HCT116 (cell line): ENCODE results near the gene BTD. TPM values are rescaled to one million over a fixed set of nuclear protein-coding genes. Genes with fewer than 3 reads are reported as not detected.

Source experiments
- ATAC-seq: fragments of 200-7000 bp; cut with Tn5 transposase; 2 replicates; pipeline ENCODE4 v1.9.1; 2020; ENCODE audit warnings: mild to moderate bottlenecking, moderate library complexity
- BruUV-seq: library from RNA; stranded (reverse); fragments of 400-500 nt; replicated peaks from 2 replicates; lab custom pipeline; 2021; lab: Mats Ljungman, UMichigan
- CTCF ChIA-PET: fragments of 300-600 bp; sonication (Branson Sonifier 250); formaldehyde crosslinking; loops from one replicate; lab custom pipeline; 2021; ENCODE audit warnings: antibody characterized with exemption; lab: Charles Lee
- POLR2A ChIA-PET: fragments of 300-600, 350-600 bp; sonication (Branson Sonifier 250); formaldehyde crosslinking; loops from one replicate; lab custom pipeline; 2021; ENCODE audit warnings: antibody characterized with exemption; lab: Charles Lee
- RAD21 ChIA-PET, 2 experiments: fragments of 300-600 bp; sonication (Branson Sonifier 250); formaldehyde crosslinking; loops; one replicate each; lab custom pipeline; 2023; ENCODE audit warnings: low total read pairs in 2 of 2; ENCODE audit not compliant: uncharacterized antibody in 2 of 2, unreplicated experiment in 2 of 2, low non-redundant PET in 1 of 2; lab: Charles Lee
- DNase-seq: peaks from one replicate; pipeline ENCODE4 v3.0.0-alpha.2; 2010; ENCODE audit warnings: low read depth, low spot score
- H2AFZ ChIP-seq: fragments of 200-600 bp; shearing (Covaris generic), sonication (generic); 2 replicates; pipeline ENCODE4 v1.6.1; 2017; ENCODE audit warnings: low read depth, mixed run types, mixed read lengths, antibody characterized with exemption, low read length; ENCODE audit not compliant: poor library complexity, severe bottlenecking
- H3K27ac ChIP-seq: 2 replicates; pipeline ENCODE4 v1.5.1; 2012; ENCODE audit warnings: low read depth, low read length
- H3K27me3 ChIP-seq: fragments of 200-600 bp; sonication (generic); 2 replicates; pipeline ENCODE4 v1.6.1; 2016; ENCODE audit warnings: mixed run types, low read length, mixed read lengths; ENCODE audit not compliant: insufficient read depth
- H3K36me3 ChIP-seq, 2 experiments: fragments of 200-500 bp in 1 of 2; fragments of 200-600 bp in 1 of 2; sonication (Bioruptor generic) in 1 of 2; sonication (generic) in 1 of 2; 2 replicates each; pipeline versions ENCODE4 v1.5.1 to v1.6.1; 2014 to 2016; ENCODE audit warnings: low read length in 2 of 2, inconsistent platforms in 1 of 2, mixed read lengths in 1 of 2, mixed run types in 1 of 2; ENCODE audit not compliant: insufficient read depth in 2 of 2, control insufficient read depth in 1 of 2
- H3K4me1 ChIP-seq, 2 experiments: fragments of 200-600 bp in 1 of 2; sonication (generic) in 1 of 2; 2 replicates each; pipeline versions ENCODE4 v1.5.1 to v1.6.1; 2012 to 2017; ENCODE audit warnings: low read length in 2 of 2, inconsistent platforms in 1 of 2, mild to moderate bottlenecking in 1 of 2, mixed read lengths in 1 of 2, mixed run types in 1 of 2, moderate library complexity in 1 of 2; ENCODE audit not compliant: insufficient read depth in 2 of 2, control insufficient read depth in 1 of 2
- H3K4me2 ChIP-seq: fragments of 200-600 bp; sonication (generic); 2 replicates; pipeline ENCODE4 v1.6.1; 2017; ENCODE audit warnings: mixed run types, low read length, mixed read lengths
- H3K4me3 ChIP-seq, 2 experiments: fragments of 200-600 bp in 1 of 2; sonication (generic) in 1 of 2; replicated peaks in 1 of 2; 2 replicates each; pipeline ENCODE4 v1.5.1; 2011 to 2016; ENCODE audit warnings: low read length in 2 of 2, control low read depth in 1 of 2, low read depth in 1 of 2, mild to moderate bottlenecking in 1 of 2, mixed read lengths in 1 of 2, mixed run types in 1 of 2
- H3K79me2 ChIP-seq: fragments of 200-600 bp; sonication (generic); 2 replicates; pipeline ENCODE4 v1.6.1; 2017; ENCODE audit warnings: mild to moderate bottlenecking, mixed run types, low read length, moderate library complexity, mixed read lengths; ENCODE audit not compliant: insufficient read depth
- H3K9ac ChIP-seq: fragments of 200-600 bp; sonication (generic); 2 replicates; pipeline ENCODE4 v1.6.1; 2016; ENCODE audit warnings: low read length, mixed read lengths
- H3K9me2 ChIP-seq: fragments of 200-600 bp; sonication (generic), shearing (Covaris generic); 2 replicates; pipeline ENCODE4 v1.6.1; 2017; ENCODE audit warnings: mixed run types, mild to moderate bottlenecking, moderate library complexity; ENCODE audit not compliant: insufficient read depth
- H3K9me3 ChIP-seq, 2 experiments: fragments of 200-500 bp in 1 of 2; fragments of 200-600 bp in 1 of 2; sonication (Bioruptor generic) in 1 of 2; sonication (generic) in 1 of 2; 2 replicates each; pipeline ENCODE4 v1.6.1; 2014 to 2017; ENCODE audit warnings: low read length in 2 of 2, mixed read lengths in 2 of 2, inconsistent platforms in 1 of 2, low read depth in 1 of 2, mild to moderate bottlenecking in 1 of 2, mixed run types in 1 of 2, moderate library complexity in 1 of 2; ENCODE audit not compliant: control insufficient read depth in 1 of 2, insufficient read depth in 1 of 2
- H4K20me1 ChIP-seq: fragments of 200-600 bp; sonication (generic), shearing (Covaris generic); 2 replicates; pipeline ENCODE4 v1.6.1; 2017; ENCODE audit warnings: mixed run types, mild to moderate bottlenecking, moderate library complexity; ENCODE audit not compliant: insufficient read depth
- CBX3 ChIP-seq: IDR thresholded peaks from 2 replicates; pipeline ENCODE4 v1.6.1; 2012; ENCODE audit warnings: low read depth
- CEBPB ChIP-seq: IDR thresholded peaks from 2 replicates; pipeline ENCODE4 v1.6.1; 2012; ENCODE audit warnings: low read depth
- EZH2 ChIP-seq: fragments of 200-600 bp; sonication (generic); IDR thresholded peaks from 2 replicates; pipeline ENCODE4 v1.6.1; 2017; ENCODE audit warnings: antibody characterized with exemption, mixed run types
- FOSL1 ChIP-seq: IDR thresholded peaks from 2 replicates; pipeline ENCODE4 v1.6.1; 2012; ENCODE audit warnings: low read depth
- JUND ChIP-seq: IDR thresholded peaks from 2 replicates; pipeline ENCODE4 v1.6.1; 2012
- POLR2A ChIP-seq: IDR thresholded peaks from 2 replicates; pipeline ENCODE4 v1.7.0; 2011; ENCODE audit warnings: borderline replicate concordance; ENCODE audit not compliant: insufficient read depth, insufficient read length; ENCODE audit errors: extremely low read depth
- POLR2AphosphoS5 ChIP-seq: IDR thresholded peaks from 2 replicates; pipeline ENCODE4 v1.6.1; 2011; ENCODE audit warnings: mild to moderate bottlenecking, low read depth, low read length, moderate library complexity
- RAD21 ChIP-seq: IDR thresholded peaks from 2 replicates; pipeline ENCODE4 v1.6.1; 2012; ENCODE audit warnings: low read depth, mild to moderate bottlenecking
- SIN3A ChIP-seq: IDR thresholded peaks from 2 replicates; pipeline ENCODE4 v1.6.1; 2012; ENCODE audit warnings: low read depth
- SP1 ChIP-seq: IDR thresholded peaks from 2 replicates; pipeline ENCODE4 v1.6.1; 2012; ENCODE audit warnings: low read depth
- SRF ChIP-seq: IDR thresholded peaks from 2 replicates; pipeline ENCODE4 v1.6.1; 2012; ENCODE audit warnings: low read depth
- ZNF274 ChIP-seq: fragments of 200-500 bp; sonication (Bioruptor generic); IDR thresholded peaks from 2 replicates; pipeline ENCODE4 v1.6.1; 2014; ENCODE audit warnings: mild to moderate bottlenecking, low read depth, low read length, inconsistent platforms
- intact Hi-C: fragments of 100-400 bp; cut with micrococcal nuclease; formaldehyde crosslinking; loops from 2 replicates; pipeline ENCODE4 v1.10.0; 2022
- total RNA-seq: library from RNA; stranded (reverse); gene quantifications from one replicate; pipeline ENCODE4 v1.2.1, GENCODE V29; 2021; ENCODE audit not compliant: unreplicated experiment
- TF ChIP-seq, protein P1 (sequence below): IDR thresholded peaks from 2 replicates; pipeline ENCODE4 v1.6.1; 2012
- TF ChIP-seq, protein P2 (sequence below), 3 experiments: fragments of 200-600 bp in 1 of 3; sonication (generic) in 1 of 3; IDR thresholded peaks in 2 of 3; conservative IDR thresholded peaks in 1 of 3; 2 replicates each; pipeline ENCODE4 v1.5.1; 2012 to 2017; ENCODE audit warnings: low read depth in 2 of 3, low read length in 2 of 3, antibody characterized with exemption in 1 of 3, borderline replicate concordance in 1 of 3, control low read depth in 1 of 3, mild to moderate bottlenecking in 1 of 3, mixed read lengths in 1 of 3, mixed run types in 1 of 3, moderate library complexity in 1 of 3; ENCODE audit not compliant: insufficient read depth in 1 of 3
- TF ChIP-seq, protein P3 (sequence below): IDR thresholded peaks from 2 replicates; pipeline ENCODE4 v1.6.1; 2012; ENCODE audit warnings: low read depth

BTD gene
- total RNA-seq, 1 experiment from 2014 or later: 5.0 TPM

DNA sequence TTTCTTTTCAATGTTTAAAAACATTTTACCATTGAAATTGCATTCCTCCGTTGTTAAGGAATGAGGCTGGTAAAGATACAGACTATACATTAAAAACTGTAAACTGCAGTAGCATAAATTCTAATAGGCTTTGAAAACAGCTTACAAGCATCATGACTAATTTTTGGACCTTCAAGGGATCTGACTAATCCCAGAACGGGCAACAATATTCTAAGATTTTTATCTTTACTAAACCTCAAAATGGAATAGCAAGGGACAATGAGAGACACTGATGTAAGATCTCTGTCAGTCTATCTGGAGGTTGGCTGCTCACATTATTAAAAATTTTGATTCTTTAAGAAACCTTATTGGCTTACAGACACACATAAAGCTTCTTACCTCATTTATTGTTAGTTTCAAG is 74.7 kb downstream of the BTD start (continued):
- TF ChIP-seq EZH2: no peak
- TF ChIP-seq CBX3: no peak

DNA sequence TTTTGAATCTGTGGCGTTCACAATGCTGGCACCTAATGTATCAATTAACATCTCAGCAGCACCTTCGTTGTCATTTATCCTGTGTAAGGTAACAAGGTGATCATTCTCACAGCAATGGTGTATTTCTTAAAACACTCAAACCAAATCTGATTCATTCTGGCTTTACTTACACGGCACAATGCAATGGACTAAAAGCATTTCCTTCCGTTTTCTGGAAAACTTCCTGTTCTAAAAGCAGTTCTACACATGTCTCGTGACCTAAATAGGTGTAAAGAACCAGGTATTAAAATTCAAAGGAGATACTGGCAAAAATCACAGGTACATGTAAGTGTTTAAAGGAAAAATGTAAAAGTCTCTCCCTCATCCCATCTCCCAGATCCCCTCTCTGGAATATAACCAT is 77.8 kb downstream of the BTD start:
- H3K4me3 ChIP-seq: no peak overlapping the region
- no peaks in the 10 kb centered on the region for H4K20me1 ChIP-seq
- H2AFZ ChIP-seq: no peak overlapping the region
- H3K79me2 ChIP-seq: no peaks in the 10 kb centered on the region
- no peak overlapping the region for H3K27ac ChIP-seq
- no peak overlapping the region for H3K4me2 ChIP-seq
- no peaks in the 10 kb centered on the region for H3K4me1 ChIP-seq
- H3K9me3 ChIP-seq: no peaks in the 10 kb centered on the region
- POLR2A ChIA-PET: no interaction called here
- peaks cover 15 to 22% of the 10 kb centered on the region in 2 experiments; a peak in 3 of 4 replicates for H3K36me3 ChIP-seq
- no peak for ATAC-seq
- no peak overlapping the region for H3K9ac ChIP-seq
- DNase-seq: no peak
- TF ChIP-seq FOSL1: no peak
- TF ChIP-seq RAD21: no peak
- no peak for TF ChIP-seq JUND
- no peak for TF ChIP-seq POLR2AphosphoS5
- TF ChIP-seq SIN3A: no peak
- no peak for TF ChIP-seq CEBPB
- TF ChIP-seq, protein P1, sequence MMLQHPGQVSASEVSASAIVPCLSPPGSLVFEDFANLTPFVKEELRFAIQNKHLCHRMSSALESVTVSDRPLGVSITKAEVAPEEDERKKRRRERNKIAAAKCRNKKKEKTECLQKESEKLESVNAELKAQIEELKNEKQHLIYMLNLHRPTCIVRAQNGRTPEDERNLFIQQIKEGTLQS: no peak
- no peak for TF ChIP-seq SRF
- TF ChIP-seq SP1: no peak
- no peak for TF ChIP-seq ZNF274
- no peak for TF ChIP-seq EZH2
- no peak for TF ChIP-seq POLR2A
- TF ChIP-seq, protein P2, sequence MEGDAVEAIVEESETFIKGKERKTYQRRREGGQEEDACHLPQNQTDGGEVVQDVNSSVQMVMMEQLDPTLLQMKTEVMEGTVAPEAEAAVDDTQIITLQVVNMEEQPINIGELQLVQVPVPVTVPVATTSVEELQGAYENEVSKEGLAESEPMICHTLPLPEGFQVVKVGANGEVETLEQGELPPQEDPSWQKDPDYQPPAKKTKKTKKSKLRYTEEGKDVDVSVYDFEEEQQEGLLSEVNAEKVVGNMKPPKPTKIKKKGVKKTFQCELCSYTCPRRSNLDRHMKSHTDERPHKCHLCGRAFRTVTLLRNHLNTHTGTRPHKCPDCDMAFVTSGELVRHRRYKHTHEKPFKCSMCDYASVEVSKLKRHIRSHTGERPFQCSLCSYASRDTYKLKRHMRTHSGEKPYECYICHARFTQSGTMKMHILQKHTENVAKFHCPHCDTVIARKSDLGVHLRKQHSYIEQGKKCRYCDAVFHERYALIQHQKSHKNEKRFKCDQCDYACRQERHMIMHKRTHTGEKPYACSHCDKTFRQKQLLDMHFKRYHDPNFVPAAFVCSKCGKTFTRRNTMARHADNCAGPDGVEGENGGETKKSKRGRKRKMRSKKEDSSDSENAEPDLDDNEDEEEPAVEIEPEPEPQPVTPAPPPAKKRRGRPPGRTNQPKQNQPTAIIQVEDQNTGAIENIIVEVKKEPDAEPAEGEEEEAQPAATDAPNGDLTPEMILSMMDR (IDR thresholded peaks at IDR 0.05 in 2 of 3, conservative IDR thresholded peaks at IDR 0.05 in 1 of 3; ENCODE audit: borderline replicate concordance in 1 of 3, insufficient read depth in 1 of 3, low read depth in 2 of 3, low read length in 2 of 3): no peak
- TF ChIP-seq CBX3: no peak
- TF ChIP-seq, protein P3, sequence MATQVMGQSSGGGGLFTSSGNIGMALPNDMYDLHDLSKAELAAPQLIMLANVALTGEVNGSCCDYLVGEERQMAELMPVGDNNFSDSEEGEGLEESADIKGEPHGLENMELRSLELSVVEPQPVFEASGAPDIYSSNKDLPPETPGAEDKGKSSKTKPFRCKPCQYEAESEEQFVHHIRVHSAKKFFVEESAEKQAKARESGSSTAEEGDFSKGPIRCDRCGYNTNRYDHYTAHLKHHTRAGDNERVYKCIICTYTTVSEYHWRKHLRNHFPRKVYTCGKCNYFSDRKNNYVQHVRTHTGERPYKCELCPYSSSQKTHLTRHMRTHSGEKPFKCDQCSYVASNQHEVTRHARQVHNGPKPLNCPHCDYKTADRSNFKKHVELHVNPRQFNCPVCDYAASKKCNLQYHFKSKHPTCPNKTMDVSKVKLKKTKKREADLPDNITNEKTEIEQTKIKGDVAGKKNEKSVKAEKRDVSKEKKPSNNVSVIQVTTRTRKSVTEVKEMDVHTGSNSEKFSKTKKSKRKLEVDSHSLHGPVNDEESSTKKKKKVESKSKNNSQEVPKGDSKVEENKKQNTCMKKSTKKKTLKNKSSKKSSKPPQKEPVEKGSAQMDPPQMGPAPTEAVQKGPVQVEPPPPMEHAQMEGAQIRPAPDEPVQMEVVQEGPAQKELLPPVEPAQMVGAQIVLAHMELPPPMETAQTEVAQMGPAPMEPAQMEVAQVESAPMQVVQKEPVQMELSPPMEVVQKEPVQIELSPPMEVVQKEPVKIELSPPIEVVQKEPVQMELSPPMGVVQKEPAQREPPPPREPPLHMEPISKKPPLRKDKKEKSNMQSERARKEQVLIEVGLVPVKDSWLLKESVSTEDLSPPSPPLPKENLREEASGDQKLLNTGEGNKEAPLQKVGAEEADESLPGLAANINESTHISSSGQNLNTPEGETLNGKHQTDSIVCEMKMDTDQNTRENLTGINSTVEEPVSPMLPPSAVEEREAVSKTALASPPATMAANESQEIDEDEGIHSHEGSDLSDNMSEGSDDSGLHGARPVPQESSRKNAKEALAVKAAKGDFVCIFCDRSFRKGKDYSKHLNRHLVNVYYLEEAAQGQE: no peak
- RAD21 ChIA-PET: no interaction called here
- intact Hi-C loops: no loop called here
- BruUV-seq: no TSS peak
- H3K9me2 ChIP-seq: no peaks in the 10 kb centered on the region
- H3K27me3 ChIP-seq: no peaks in the 10 kb centered on the region
- CTCF ChIA-PET: no interaction called here
